NCI-H446 (cell line): Measurements from ENCODE around the gene SCN4A.
"Not testable (repeated sequence)": the region's sequence is repeated elsewhere in the genome, so short reads cannot be mapped to it uniquely, and the experiment has no call there.

ENCODE experiments used
- DNase-seq, 2 experiments: peaks; one replicate each; lab custom pipeline; 2025; lab: John Stamatoyannopoulos, UW

The SCN4A gene

GRCh38 chr17:63984651-63985386 lies 12.1 kb upstream of the SCN4A start:
- DNase-seq, result peak in 1 of 2 experiments; percentile 23

- no peak for DNase-seq
Observed at GRCh38 chr17:63984236-63984635, 11.5 kb upstream of the SCN4A start.

GRCh38 chr17:63983320-63983719 lies 10.6 kb upstream of the SCN4A start:
- no peak for DNase-seq

GRCh38 chr17:63982641-63983040 lies 9.9 kb upstream of the SCN4A start:
- DNase-seq, result not testable (repeated sequence)

GRCh38 chr17:63978272-63979200 lies 5.8 kb upstream of the SCN4A start:
- no peak for DNase-seq

- no peak for DNase-seq
Observed at GRCh38 chr17:63976702-63977101, 4.0 kb upstream of the SCN4A start.

- DNase-seq, result no peak
Observed at GRCh38 chr17:63975541-63976092, 2.9 kb upstream of the SCN4A start.

- no peak for DNase-seq
Observed at GRCh38 chr17:63974594-63975192, 2.0 kb upstream of the SCN4A start.

GRCh38 chr17:63973930-63974593 lies 1.3 kb upstream of the SCN4A start:
- no peak for DNase-seq

- no peak for DNase-seq
Observed at GRCh38 chr17:63973247-63973646, 529 bp upstream of the SCN4A start.

GRCh38 chr17:63969278-63969677 lies 3.4 kb downstream of the SCN4A start:
- DNase-seq, result no peak

GRCh38 chr17:63967953-63968352 lies 4.8 kb downstream of the SCN4A start:
- DNase-seq, result no peak

- DNase-seq, result no peak
Observed at GRCh38 chr17:63966646-63967264, 6.0 kb downstream of the SCN4A start.

GRCh38 chr17:63963123-63963522 lies 9.6 kb downstream of the SCN4A start:
- DNase-seq, result no peak

GRCh38 chr17:63962298-63962744 lies 10.4 kb downstream of the SCN4A start:
- DNase-seq, result no peak

- no peak for DNase-seq
Observed at GRCh38 chr17:63961355-63962212, 11.1 kb downstream of the SCN4A start.

- no peak for DNase-seq
Observed at GRCh38 chr17:63960430-63960829, 12.3 kb downstream of the SCN4A start.

GRCh38 chr17:63960006-63960405 lies 12.7 kb downstream of the SCN4A start:
- no peak for DNase-seq

- no peak for DNase-seq
Observed at GRCh38 chr17:63956296-63956920, 16.3 kb downstream of the SCN4A start.

GRCh38 chr17:63955791-63956190 lies 16.9 kb downstream of the SCN4A start:
- no peak for DNase-seq
